ENCODE results near the gene ERP44. TPM values are rescaled to one million over a fixed set of nuclear protein-coding genes. Genes with fewer than 3 reads are reported as not detected.

ERP44 gene
- total and polyA plus RNA-seq, 2 experiments from 2014 or later, result 40.6 to 52.1 TPM

DNA sequence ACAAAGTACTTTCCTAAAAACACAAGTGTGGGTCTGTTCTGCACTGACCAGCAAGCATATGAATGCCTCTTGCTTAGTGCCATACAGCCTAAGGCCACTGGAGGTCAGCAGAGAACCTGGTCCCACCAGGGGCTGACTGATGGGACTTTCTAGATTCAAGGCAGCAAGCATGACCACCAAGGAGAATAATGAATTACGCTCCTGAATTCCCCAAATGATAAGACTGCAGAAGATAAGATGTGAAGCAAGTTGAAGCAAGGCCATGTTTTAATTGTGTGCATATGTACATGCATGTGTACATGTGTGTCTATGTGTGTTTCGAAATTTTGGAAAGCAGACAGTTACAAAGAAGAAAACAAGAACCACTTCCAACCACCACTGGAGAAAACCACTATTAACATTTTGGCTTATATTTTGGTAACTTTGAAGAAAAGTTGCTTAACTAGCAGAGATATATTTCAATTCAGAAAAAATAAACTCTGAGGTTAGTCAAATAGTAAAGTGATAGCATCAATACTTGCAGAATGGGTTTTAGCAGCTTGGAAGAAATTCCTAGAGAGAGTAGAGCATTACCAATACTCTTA, 70.5 kb downstream of the ERP44 start:
- TF ChIP-seq EZH2phosphoT487 (IDR thresholded peaks at IDR 0.05; ENCODE audit: low read depth, severe bottlenecking, unreplicated experiment) (no peak), EZH2 (IDR thresholded peaks at IDR 0.05; ENCODE audit: borderline replicate concordance) (no peak)
- TF ChIP-seq, protein P1, sequence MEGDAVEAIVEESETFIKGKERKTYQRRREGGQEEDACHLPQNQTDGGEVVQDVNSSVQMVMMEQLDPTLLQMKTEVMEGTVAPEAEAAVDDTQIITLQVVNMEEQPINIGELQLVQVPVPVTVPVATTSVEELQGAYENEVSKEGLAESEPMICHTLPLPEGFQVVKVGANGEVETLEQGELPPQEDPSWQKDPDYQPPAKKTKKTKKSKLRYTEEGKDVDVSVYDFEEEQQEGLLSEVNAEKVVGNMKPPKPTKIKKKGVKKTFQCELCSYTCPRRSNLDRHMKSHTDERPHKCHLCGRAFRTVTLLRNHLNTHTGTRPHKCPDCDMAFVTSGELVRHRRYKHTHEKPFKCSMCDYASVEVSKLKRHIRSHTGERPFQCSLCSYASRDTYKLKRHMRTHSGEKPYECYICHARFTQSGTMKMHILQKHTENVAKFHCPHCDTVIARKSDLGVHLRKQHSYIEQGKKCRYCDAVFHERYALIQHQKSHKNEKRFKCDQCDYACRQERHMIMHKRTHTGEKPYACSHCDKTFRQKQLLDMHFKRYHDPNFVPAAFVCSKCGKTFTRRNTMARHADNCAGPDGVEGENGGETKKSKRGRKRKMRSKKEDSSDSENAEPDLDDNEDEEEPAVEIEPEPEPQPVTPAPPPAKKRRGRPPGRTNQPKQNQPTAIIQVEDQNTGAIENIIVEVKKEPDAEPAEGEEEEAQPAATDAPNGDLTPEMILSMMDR (IDR thresholded peaks at IDR 0.05; ENCODE audit: poor library complexity), result peak; percentile 86
- no peak overlapping the region for H3K27ac ChIP-seq
- DNase-seq (ENCODE audit: low spot score), result peak; percentile 80
- no peak overlapping the region for H2AFZ ChIP-seq
- H3K79me2 ChIP-seq, result peaks cover 5% of the 10 kb centered on the region
- WGBS (ENCODE audit: low lambda C conversion rate, missing lambda C conversion rate), result 70% methylated on average over 2 of the region's 2 CpGs
- H3K4me2 ChIP-seq, result no peak overlapping the region
- no peak overlapping the region for H3K4me3 ChIP-seq
- no peaks in the 10 kb centered on the region for H3K4me1 ChIP-seq (ENCODE audit: insufficient read depth)
- H4K20me1 ChIP-seq (ENCODE audit: insufficient read depth, poor library complexity, severe bottlenecking), result no peaks in the 10 kb centered on the region
- H3K36me3 ChIP-seq (replicated peaks; ENCODE audit: insufficient read depth, low read depth), result no peaks in the 10 kb centered on the region
- no peaks in the 10 kb centered on the region for H3K9me3 ChIP-seq (ENCODE audit: low read depth)
- no peaks in the 10 kb centered on the region for H3K27me3 ChIP-seq
- H3K9me2 ChIP-seq (replicated peaks; ENCODE audit: insufficient read depth), result no peaks in the 10 kb centered on the region

GRCh38 chr9:100027543-100027942, 71.3 kb downstream of the ERP44 start:
- Histone ChIP-seq H3K27me3 (no peaks in the 10 kb centered on the region), H3K79me2 (peaks cover 3% of the 10 kb centered on the region), H4K20me1 (ENCODE audit: insufficient read depth, poor library complexity, severe bottlenecking) (no peaks in the 10 kb centered on the region), H3K36me3 (replicated peaks; ENCODE audit: insufficient read depth, low read depth) (no peaks in the 10 kb centered on the region), H2AFZ (no peak overlapping the region), H3K4me2 (no peak overlapping the region), H3K27ac (no peak overlapping the region), H3K4me3 (no peak overlapping the region), H3K9me2 (replicated peaks; ENCODE audit: insufficient read depth) (no peaks in the 10 kb centered on the region), H3K9me3 (ENCODE audit: low read depth) (no peaks in the 10 kb centered on the region), H3K4me1 (ENCODE audit: insufficient read depth) (no peaks in the 10 kb centered on the region)
- TF ChIP-seq, protein P1 (IDR thresholded peaks at IDR 0.05; ENCODE audit: poor library complexity), result no peak
- TF ChIP-seq EZH2 (IDR thresholded peaks at IDR 0.05; ENCODE audit: borderline replicate concordance), result no peak
- no peak for TF ChIP-seq EZH2phosphoT487 (IDR thresholded peaks at IDR 0.05; ENCODE audit: low read depth, severe bottlenecking, unreplicated experiment)
- 74% methylated on average over 2 of the region's 2 CpGs for WGBS (ENCODE audit: low lambda C conversion rate, missing lambda C conversion rate)
- DNase-seq (ENCODE audit: low spot score), result no peak

DNA sequence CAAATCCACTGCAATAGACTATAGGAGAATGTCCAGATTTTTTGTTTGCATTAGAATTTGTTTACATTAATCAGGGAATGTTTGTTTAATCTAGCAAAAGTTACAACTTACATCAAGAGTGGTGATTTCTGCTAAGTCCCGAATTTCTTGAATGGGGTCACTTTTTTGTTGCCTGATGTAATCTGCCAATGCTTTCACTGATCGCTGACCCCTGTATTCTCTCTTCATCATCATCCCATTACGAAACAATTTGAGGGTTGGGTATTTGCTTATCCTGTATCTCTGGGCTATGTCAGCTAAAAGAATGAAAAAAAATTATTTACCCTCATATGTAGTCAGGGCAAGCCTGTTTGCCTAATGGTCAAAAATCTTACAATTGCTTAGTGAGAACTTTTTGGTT, 76.9 kb downstream of the ERP44 start:
- 90% methylated on average over 3 of the region's 3 CpGs for WGBS (ENCODE audit: low lambda C conversion rate, missing lambda C conversion rate)
- Histone ChIP-seq H3K27ac (no peak overlapping the region), H2AFZ (no peak overlapping the region), H3K79me2 (no peaks in the 10 kb centered on the region), H3K27me3 (no peaks in the 10 kb centered on the region), H3K4me3 (no peak overlapping the region), H4K20me1 (ENCODE audit: insufficient read depth, poor library complexity, severe bottlenecking) (no peaks in the 10 kb centered on the region), H3K4me1 (ENCODE audit: insufficient read depth) (no peaks in the 10 kb centered on the region), H3K9me3 (ENCODE audit: low read depth) (no peaks in the 10 kb centered on the region), H3K36me3 (replicated peaks; ENCODE audit: insufficient read depth, low read depth) (no peaks in the 10 kb centered on the region), H3K9me2 (replicated peaks; ENCODE audit: insufficient read depth) (no peaks in the 10 kb centered on the region), H3K4me2 (no peak overlapping the region)
- no peak for DNase-seq (ENCODE audit: low spot score)
- TF ChIP-seq, protein P1 (IDR thresholded peaks at IDR 0.05; ENCODE audit: poor library complexity), result no peak
- TF ChIP-seq EZH2phosphoT487 (IDR thresholded peaks at IDR 0.05; ENCODE audit: low read depth, severe bottlenecking, unreplicated experiment) (no peak), EZH2 (IDR thresholded peaks at IDR 0.05; ENCODE audit: borderline replicate concordance) (no peak)

Measured in hepatocyte (in vitro differentiated cells).